Smooth muscle cell (in vitro differentiated cells): ENCODE results near the gene GRM8. TPM values are rescaled to one million over a fixed set of nuclear protein-coding genes. Genes with fewer than 3 reads are reported as not detected.

ENCODE experiments used
- DNase-seq: peaks from one replicate; lab custom pipeline; 2025; ENCODE audit not compliant: unreplicated experiment; lab: John Stamatoyannopoulos, UW
- H2AFZ ChIP-seq: fragments of 200-600 bp; sonication (generic); 2 replicates; pipeline ENCODE4 v1.6.0; 2016; ENCODE audit warnings: antibody characterized with exemption, low read depth, mild to moderate bottlenecking
- H3F3A ChIP-seq: fragments of 200-600 bp; sonication (generic); 2 replicates; pipeline ENCODE4 v1.6.0; 2017; ENCODE audit warnings: antibody characterized with exemption, low read depth
- H3K27ac ChIP-seq: fragments of 200-600 bp; sonication (generic); 2 replicates; pipeline ENCODE4 v1.5.1; 2016; ENCODE audit warnings: low read depth, mild to moderate bottlenecking
- H3K27me3 ChIP-seq: fragments of 200-600 bp; sonication (generic); 2 replicates; pipeline ENCODE4 v1.6.1; 2016; ENCODE audit warnings: low read depth, mild to moderate bottlenecking
- H3K36me3 ChIP-seq: fragments of 200-600 bp; sonication (generic); 2 replicates; pipeline ENCODE4 v1.5.1; 2016; ENCODE audit warnings: low read depth
- H3K4me1 ChIP-seq: fragments of 200-600 bp; sonication (generic); 2 replicates; pipeline ENCODE4 v1.5.1; 2016; ENCODE audit warnings: low read depth
- H3K4me2 ChIP-seq: fragments of 200-600 bp; sonication (generic); 2 replicates; pipeline ENCODE4 v1.6.0; 2016; ENCODE audit warnings: mild to moderate bottlenecking
- H3K4me3 ChIP-seq: fragments of 200-600 bp; sonication (generic); 2 replicates; pipeline ENCODE4 v1.5.1; 2016; ENCODE audit warnings: mild to moderate bottlenecking
- H3K79me2 ChIP-seq: fragments of 200-600 bp; sonication (generic); 2 replicates; pipeline ENCODE4 v1.6.0; 2016; ENCODE audit warnings: low read depth, mild to moderate bottlenecking
- H3K9ac ChIP-seq: fragments of 200-600 bp; sonication (generic); 2 replicates; pipeline ENCODE4 v1.6.0; 2016; ENCODE audit warnings: low read depth
- H3K9me3 ChIP-seq: fragments of 200-600 bp; sonication (generic); replicated peaks from 2 replicates; pipeline ENCODE4 v1.5.1; 2016; ENCODE audit warnings: low read depth
- H4K20me1 ChIP-seq: fragments of 200-600 bp; sonication (generic); 2 replicates; pipeline ENCODE4 v1.6.0; 2016; ENCODE audit warnings: low read depth
- CTCF ChIP-seq: fragments of 200-600 bp; sonication (generic); IDR thresholded peaks from 2 replicates; pipeline ENCODE4 v1.5.1; 2017; ENCODE audit warnings: borderline replicate concordance, mild to moderate bottlenecking, antibody characterized with exemption; ENCODE audit not compliant: insufficient read depth, poor library complexity, severe bottlenecking
- WGBS: methylation state at CpG from one replicate; pipeline ENCODE4 v1.1.7; 2016; ENCODE audit warnings: low lambda C conversion rate; 5-methylcytosine and 5-hydroxymethylcytosine counted together
- polyA plus RNA-seq: library from polyadenylated mRNA; unstranded; fragments of >200 nt; fragmentation: Nextera tagmentation; extraction: Ambion mirVana; gene quantifications from 2 replicates; pipeline ENCODE4 v1.2.1, GENCODE V29; 2016
- total RNA-seq: library from RNA; depleted of rRNA; stranded (reverse); fragments of >200 nt; gene quantifications from 2 replicates; pipeline ENCODE4 v1.2.3, GENCODE V29; 2014

GRM8 gene
- total and polyA plus RNA-seq, 2 experiments from 2014 or later: 9.8 to 20.5 TPM

DNA sequence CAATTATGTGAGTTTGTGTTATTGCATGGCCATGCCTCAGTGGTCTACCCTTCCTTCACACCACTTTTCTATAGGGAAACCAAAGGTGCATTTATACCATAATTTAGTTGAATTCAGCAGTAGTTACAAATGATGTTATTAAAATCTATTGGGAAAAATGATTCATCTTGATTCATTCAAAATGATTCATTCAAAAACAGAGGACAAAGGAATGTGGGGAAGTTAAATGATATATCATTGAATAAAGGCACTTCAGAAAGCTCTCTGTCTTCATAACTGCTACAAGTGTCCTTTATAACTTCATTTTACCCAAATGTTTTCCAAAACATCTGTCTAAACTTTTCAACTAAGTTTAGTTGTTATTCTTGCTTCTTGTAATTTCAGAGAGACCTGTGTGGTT is 722.9 kb downstream of the GRM8 start:
- no peaks in the 10 kb centered on the region for H3F3A ChIP-seq

GRCh38 chr7:126529254-126529653 is 723.5 kb downstream of the GRM8 start:
- Histone ChIP-seq H3K79me2 (no peaks in the 10 kb centered on the region), H2AFZ (no peak overlapping the region), H3K4me1 (no peaks in the 10 kb centered on the region), H3K36me3 (no peaks in the 10 kb centered on the region), H3K9ac (no peak overlapping the region), H3K9me3 (no peaks in the 10 kb centered on the region), H3F3A (no peaks in the 10 kb centered on the region), H3K4me3 (no peak overlapping the region), H3K4me2 (no peak overlapping the region), H4K20me1 (no peaks in the 10 kb centered on the region), H3K27ac (no peak overlapping the region), H3K27me3 (no peaks in the 10 kb centered on the region)
- no peak for DNase-seq
- WGBS: 93% methylated on average over 3 of the region's 3 CpGs
- TF ChIP-seq CTCF: no peak

More for the DNA sequence above, 722.9 kb downstream of the GRM8 start:
- H3K79me2 ChIP-seq: no peaks in the 10 kb centered on the region
- H3K9ac ChIP-seq: no peak overlapping the region
- no peaks in the 10 kb centered on the region for H3K4me1 ChIP-seq
- TF ChIP-seq CTCF: no peak
- H3K4me3 ChIP-seq: no peak overlapping the region
- no peaks in the 10 kb centered on the region for H3K27me3 ChIP-seq
- H3K9me3 ChIP-seq: no peaks in the 10 kb centered on the region
- no peak overlapping the region for H3K4me2 ChIP-seq
- H2AFZ ChIP-seq: no peak overlapping the region
- no peak overlapping the region for H3K27ac ChIP-seq
- no peaks in the 10 kb centered on the region for H3K36me3 ChIP-seq
- H4K20me1 ChIP-seq: no peaks in the 10 kb centered on the region
- DNase-seq: no peak

DNA sequence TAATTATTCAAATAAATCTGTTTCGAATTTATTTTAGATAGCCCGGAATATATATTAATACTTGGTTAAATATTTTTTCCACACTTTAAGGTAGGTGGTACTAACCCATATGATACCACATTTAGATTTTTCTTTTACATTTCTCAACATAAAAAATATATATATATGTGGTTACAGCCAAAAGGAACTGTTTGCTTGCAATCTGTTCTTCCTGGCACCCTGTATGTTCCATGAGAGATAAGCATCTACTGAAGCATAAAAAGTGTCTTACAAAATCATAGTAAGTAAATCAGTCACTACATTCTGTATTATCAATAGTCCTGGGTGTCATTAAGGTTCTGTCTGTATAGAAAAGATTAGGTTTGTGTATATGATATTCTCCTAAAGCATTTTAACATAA is 726.8 kb downstream of the GRM8 start:
- Histone ChIP-seq H3K4me1 (no peaks in the 10 kb centered on the region), H3F3A (no peaks in the 10 kb centered on the region), H3K79me2 (no peaks in the 10 kb centered on the region), H3K9ac (no peak overlapping the region), H3K4me3 (no peak overlapping the region), H3K4me2 (no peak overlapping the region), H4K20me1 (no peaks in the 10 kb centered on the region), H3K9me3 (no peaks in the 10 kb centered on the region), H3K27ac (no peak overlapping the region), H3K27me3 (no peaks in the 10 kb centered on the region), H3K36me3 (no peaks in the 10 kb centered on the region), H2AFZ (no peak overlapping the region)
- no peak for TF ChIP-seq CTCF
- DNase-seq: no peak
- WGBS: 95% methylated on average over 2 of the region's 2 CpGs

GRCh38 chr7:126524967-126525366 is 727.8 kb downstream of the GRM8 start:
- 86% methylated on average over 1 of the region's 1 CpG for WGBS
- no peaks in the 10 kb centered on the region for H3K79me2 ChIP-seq
- no peaks in the 10 kb centered on the region for H3K9me3 ChIP-seq
- TF ChIP-seq CTCF: no peak
- H3K27ac ChIP-seq: no peak overlapping the region
- no peaks in the 10 kb centered on the region for H3F3A ChIP-seq
- H3K4me2 ChIP-seq: no peak overlapping the region
- no peak overlapping the region for H3K4me3 ChIP-seq
- H3K9ac ChIP-seq: no peak overlapping the region
- no peaks in the 10 kb centered on the region for H4K20me1 ChIP-seq
- no peaks in the 10 kb centered on the region for H3K4me1 ChIP-seq
- no peak for DNase-seq
- H3K36me3 ChIP-seq: no peaks in the 10 kb centered on the region
- H2AFZ ChIP-seq: no peak overlapping the region
- H3K27me3 ChIP-seq: no peaks in the 10 kb centered on the region
